Renal pelvis (tissue), 12 donors: ENCODE measurements around the gene HCK. TPM values are rescaled to one million over a fixed set of nuclear protein-coding genes. Genes with fewer than 3 reads are reported as not detected.
A peak's percentile ranks its signal among the peaks of the same experiment; 100 is the strongest.

Experiments used
- DNase-seq: peaks from one replicate; pipeline ENCODE4 v3.0.0-alpha.2; 2013
- long read RNA-seq, 16 experiments: transcript quantifications; one replicate each; lab custom pipeline, GENCODE V29; 2026
- polyA plus RNA-seq, 3 donors: library from polyadenylated mRNA; unstranded; fragments of 120-200 nt; gene quantifications; one replicate each; pipeline ENCODE4 v1.2.1, GENCODE V29; 2013; ENCODE audit not compliant: insufficient read length in 3 of 3

HCK gene
- 1 to 10 TPM; 2.0 to 3.3 (median 2.5) TPM for polyA plus RNA-seq
- long read RNA-seq, donor 1, partial matches to known transcripts: 0 of 2 reads
- long read RNA-seq, donor 1, other reads (novel, unspliced or antisense): 0 of 2 reads
- long read RNA-seq, donor 2, partial matches to known transcripts: 0 of 1 reads
- long read RNA-seq, donor 2, other reads (novel, unspliced or antisense): 0 of 1 reads
- long read RNA-seq, donor 3, partial matches to known transcripts: 0 of 1 reads
- long read RNA-seq, donor 3, other reads (novel, unspliced or antisense): 0 of 1 reads
- long read RNA-seq, donor 4, partial matches to known transcripts: 0 of 2 reads
- long read RNA-seq, donor 4, other reads (novel, unspliced or antisense): 0 of 2 reads
- long read RNA-seq, donor 5: 0 reads
- long read RNA-seq, donor 6: 0 reads
- long read RNA-seq, donor 7: 0 reads
- long read RNA-seq, donor 8, partial matches to known transcripts: 0 of 1 reads
- long read RNA-seq, donor 8, other reads (novel, unspliced or antisense): 0 of 1 reads
- long read RNA-seq, donor 9: 0 reads
- long read RNA-seq, donor 10: 0 reads
- long read RNA-seq, donor 11: 0 reads
- long read RNA-seq, donor 12, partial matches to known transcripts: 0 of 2 reads
- long read RNA-seq, donor 12, other reads (novel, unspliced or antisense): 0 of 2 reads
- long read RNA-seq, donor 13: 0 reads
- long read RNA-seq, donor 14, partial matches to known transcripts: 0 of 1 reads
- long read RNA-seq, donor 14, other reads (novel, unspliced or antisense): 0 of 1 reads
- long read RNA-seq, donor 15, partial matches to known transcripts: 0 of 2 reads
- long read RNA-seq, donor 15, other reads (novel, unspliced or antisense): 0 of 2 reads
- long read RNA-seq, donor 16, partial matches to known transcripts: 0 of 2 reads
- long read RNA-seq, donor 16, other reads (novel, unspliced or antisense): 0 of 2 reads

DNA sequence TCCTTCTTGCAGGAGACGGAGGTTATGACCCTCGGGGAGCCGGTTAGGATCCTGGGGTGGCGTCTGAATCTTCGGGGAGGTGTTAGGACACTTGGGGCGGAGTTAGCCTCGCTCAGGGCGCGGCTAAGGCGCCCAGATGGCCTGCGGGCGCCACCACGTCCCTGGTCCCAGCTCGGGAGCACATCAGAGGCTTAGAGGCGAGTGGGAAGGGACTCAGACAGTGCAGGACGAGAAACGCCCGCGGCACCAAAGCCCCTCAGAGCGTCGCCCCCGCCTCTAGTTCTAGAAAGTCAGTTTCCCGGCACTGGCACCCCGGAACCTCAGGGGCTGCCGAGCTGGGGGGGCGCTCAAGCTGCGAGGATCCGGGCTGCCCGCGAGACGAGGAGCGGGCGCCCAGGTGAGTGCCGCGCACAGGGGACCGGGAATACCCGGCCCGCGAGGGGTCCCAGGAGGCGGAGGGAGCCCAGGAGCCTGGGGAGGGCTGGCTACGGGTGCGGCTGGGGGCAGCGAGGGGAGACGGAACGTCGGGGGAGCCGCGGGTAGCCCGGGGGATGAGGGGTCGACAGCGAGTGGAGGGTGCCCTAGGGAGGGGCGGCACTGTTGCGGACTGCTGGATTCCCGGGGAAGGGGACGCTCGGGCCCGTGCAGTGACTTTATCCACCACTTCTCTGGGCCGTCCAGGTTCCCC lies at the start of gene HCK:
TSS of gene HCK (plus strand) at position 153 of the 688 bp plus-strand sequence.
- DNase-seq: no peak

DNA sequence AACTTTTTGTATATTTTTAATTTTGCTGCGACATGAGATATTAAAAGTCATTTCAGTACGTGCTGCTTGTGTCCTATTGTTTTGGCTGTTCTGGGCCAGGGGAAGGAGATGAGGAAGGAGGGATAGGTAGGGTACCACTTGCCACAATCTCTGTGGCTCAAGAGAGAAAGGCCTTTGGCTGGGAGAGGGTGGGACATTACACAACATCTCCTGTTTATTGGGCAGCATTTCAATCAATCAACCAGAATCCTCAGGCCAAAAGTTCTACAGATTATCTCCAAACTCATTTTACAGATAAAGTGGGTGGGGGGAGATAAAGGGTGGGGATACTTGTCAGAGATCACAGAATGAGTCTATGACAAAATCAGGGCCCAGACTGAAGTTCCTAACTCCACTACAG lies 48.7 kb upstream of the HCK start:
- no peak for DNase-seq

DNA sequence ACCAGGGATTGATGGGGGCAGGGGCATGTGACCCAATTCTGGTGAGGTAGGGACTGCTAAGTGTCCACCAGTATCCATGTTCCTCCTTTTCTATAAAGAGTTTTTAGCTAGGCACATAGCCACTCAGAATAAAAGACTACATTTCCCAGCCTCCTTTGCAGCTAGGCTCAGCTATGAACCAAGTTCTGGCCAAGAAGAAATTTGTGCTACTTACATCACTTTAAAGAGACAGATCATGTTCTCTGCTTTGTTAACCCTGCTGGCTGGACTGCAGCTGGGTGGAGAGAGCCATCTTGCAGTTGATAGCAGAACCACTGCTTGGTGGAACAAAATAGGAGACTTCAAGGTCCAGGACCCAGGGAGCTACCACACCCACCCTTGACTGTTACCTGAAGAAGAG lies 47.1 kb upstream of the HCK start:
- no peak for DNase-seq

- DNase-seq: no peak
These were observed 46.0 kb upstream of the HCK start for GRCh38 chr20:32006053-32006452.

- DNase-seq: no peak
These were observed 44.9 kb upstream of the HCK start for GRCh38 chr20:32006841-32007786.

DNA sequence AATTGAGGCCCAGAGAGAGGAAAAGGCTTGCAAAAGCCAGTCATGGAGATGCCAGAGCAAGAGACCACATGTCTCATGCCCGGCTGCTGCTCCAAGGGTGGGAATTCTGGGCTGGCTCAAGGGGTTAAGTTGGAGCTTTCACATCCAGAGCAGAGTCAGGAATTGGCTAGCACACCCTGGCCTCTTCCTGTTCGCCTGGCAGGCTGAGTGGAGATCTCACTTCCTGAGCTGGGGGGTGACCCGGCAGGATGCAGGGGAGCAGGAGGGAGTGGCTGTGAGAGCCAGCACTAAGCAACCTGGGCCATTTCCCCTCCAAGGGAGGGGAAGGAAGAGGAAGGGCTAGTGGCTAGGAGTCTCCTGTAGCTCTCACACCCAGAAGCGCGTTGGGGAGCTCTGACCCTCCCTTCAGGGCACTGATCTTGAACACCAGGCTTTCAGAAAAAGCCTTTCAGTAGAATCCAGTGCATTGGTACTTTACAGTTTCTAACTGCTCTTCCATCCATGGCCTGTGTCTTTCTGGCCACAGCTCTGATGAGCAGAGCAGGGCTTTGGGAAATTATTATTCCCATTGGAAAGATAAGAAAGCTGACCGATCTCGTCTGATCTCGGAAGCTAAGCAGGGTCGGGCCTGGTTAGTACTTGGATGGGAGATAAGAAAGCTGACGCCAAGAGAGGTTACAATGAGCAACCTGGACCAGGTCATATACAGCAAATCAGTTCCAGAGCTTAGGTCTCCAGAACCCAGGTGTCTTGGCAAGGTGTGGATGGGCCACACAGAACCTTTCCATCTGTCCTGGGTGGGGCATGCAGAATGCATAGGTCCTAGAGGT lies 44.0 kb upstream of the HCK start:
- no peak for DNase-seq

- no peak for DNase-seq
These were observed 42.5 kb upstream of the HCK start for GRCh38 chr20:32009564-32009963.

GRCh38 chr20:32010101-32010500 lies 41.9 kb upstream of the HCK start, which contains the start of gene CCM2L:
TSS of gene CCM2L (plus strand) at chr20:32010438. CDS start at chr20:32010455, 17 bp downstream.
- DNase-seq: no peak

DNA sequence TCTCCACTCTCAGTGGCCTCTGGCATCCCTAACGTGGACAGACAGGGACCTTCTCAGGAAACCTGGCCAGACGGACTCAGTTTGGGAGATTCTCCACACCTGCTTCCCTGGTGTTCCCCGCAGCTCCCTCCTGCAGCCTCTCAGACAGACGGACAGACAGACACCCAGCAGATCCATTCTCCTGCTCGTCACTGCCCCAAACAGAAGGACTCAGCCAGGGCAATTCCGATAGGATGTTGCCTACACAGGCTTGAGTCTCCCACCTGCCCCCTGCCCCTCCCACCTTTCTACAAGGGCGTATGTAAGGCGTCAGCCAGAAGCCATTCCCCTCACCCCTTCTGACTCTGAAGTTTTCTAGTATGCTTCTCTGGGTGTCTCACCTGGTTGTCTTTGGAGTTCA lies 41.4 kb upstream of the HCK start:
- no peak for DNase-seq

DNA sequence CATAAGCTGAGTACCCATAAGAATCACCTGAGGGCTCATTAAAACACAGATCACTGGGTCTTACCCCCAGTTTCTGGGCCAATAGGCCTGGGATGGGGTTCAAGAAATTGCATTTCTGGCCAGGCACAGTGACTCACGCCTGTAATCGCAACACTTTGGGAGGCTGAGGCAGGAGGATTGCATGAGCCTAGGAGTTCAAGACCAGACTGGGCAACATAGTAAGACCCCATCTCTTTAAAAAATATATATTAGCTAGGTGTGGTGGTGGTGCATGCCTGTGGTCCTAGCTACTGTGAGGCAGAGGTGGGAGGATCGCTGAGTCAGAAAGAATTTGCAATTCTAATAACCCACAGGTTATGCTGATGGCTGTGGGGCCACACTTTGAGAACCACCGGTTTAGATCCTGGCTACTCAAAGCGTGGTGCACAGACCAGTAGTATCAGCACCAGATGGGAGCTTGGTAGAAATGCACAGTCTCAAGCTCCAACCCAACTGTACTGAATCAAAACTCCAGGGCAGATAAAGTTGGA lies 39.8 kb upstream of the HCK start:
- no peak for DNase-seq

- DNase-seq: no peak
These were observed 38.7 kb upstream of the HCK start for GRCh38 chr20:32013326-32013725.

DNA sequence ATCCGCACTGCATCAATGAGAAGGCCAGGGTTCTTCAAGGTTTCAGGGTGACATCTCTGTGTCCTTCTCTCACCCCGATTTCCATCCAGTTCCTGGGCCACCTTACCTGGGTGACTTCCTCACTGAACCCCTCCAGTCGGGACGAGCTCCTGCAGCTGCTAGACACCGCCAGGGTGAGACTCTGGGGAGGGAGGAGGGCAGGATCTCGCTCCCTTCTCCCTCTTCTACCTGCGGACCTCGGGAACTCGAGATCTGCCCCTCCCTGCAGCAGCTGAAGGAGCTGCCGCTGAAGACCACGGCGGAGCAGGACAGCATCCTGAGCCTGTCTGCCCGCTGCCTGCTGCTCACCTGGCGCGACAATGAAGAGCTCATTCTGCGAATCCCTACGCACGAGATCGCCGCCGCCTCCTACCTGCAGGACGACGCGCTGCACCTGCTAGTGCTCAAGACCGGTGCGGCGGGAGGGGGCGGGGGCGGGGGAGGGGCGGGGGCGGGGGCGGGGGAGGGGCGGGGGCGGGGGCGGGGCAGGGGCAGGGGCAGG lies 34.3 kb upstream of the HCK start:
- peak; percentile 58 for DNase-seq

DNA sequence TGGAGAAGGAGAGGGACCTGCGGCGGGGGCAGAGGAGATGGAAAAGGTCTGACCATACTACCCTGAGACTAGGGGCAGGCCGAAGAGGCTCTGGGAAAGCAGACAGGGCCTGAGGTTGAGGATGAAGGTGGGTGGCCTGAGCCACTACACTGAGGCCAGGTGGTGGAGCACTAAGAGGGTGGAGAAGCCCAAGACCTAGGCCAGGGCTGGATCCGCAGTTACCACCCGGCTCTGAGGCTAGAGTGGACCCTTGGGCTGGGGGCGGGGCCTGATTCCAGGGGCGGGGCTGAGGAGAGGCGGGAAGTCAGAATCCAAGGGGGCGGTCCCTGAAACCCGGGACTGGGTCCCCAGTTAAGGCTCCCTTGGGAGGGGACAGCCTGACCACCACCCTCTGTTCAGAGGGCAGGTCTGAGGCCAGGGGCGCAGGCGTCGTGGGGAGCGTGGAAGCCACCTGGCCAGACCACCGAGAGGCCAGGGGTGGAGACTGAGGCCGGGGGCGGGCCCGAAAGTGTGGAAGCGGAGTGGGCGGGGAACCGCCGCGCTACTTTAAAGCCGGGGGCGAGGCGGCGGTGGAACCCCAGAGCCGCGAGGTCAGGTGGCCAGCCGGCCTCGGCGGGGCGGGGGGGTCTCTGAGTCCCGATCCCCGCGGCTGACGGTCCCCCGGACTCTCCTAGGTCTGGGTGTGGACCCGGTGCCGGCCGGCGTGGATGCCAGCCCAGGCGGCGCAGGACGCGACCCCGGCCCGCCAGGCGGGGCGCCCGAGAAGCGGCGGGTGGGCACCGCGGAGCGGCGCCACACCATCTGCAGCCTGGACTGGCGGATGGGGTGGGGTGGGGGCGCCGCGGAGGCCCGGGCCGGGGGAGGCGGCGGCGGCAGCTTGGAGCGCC lies 33.5 kb upstream of the HCK start:
- peak; percentile 81 for DNase-seq

DNA sequence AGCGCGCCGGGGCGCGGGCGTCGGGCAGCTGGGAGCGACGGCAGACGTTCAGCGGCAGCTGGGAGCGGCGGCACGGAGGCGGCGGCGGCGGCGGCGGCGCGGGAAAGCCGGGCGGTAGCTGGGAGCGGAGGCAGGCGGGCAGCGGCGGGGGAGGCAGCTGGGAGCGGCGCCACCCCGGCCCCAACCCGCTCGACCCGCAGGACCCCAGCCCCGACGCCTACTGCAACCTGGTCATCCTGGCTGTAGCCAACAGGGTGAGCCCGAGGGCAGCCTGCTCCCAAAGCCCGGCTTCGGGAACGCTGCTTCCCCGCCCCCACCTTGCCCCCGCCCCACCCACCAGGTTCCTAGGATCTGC lies 32.9 kb upstream of the HCK start:
- DNase-seq: no peak

- DNase-seq: no peak
These were observed 32.2 kb upstream of the HCK start for GRCh38 chr20:32019563-32020463.

DNA sequence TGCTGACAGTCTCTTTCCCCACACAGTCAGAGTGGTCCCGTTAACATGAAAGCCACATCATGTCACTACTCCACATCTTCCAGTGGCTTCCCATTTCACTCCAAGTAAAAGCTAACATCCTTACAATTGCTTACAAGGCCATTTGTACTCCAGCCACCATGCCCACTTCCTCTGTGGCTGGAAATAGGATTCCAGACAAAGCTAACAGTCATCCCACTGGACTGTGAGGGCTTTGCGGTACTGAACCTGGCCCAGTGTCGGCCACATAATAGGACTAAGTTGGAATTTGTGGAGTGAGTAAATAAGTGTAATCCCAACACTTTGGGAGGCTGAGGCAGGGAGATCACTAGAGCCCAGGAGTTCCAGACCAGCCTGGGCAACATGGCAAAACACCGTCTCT lies 31.0 kb upstream of the HCK start:
- DNase-seq: no peak

GRCh38 chr20:32024683-32025295 lies 27.3 kb upstream of the HCK start:
- no peak for DNase-seq
